IPS-18c (cell line): Measurements from ENCODE around the gene GYPC.

ENCODE experiments used
- H3K4me3 ChIP-seq: 2 replicates; pipeline ENCODE4 v1.7.0; 2013; ENCODE audit warnings: low read depth, mild to moderate bottlenecking, low read length, moderate library complexity; ENCODE audit not compliant: insufficient read depth
- H3K9me3 ChIP-seq: one replicate; pipeline ENCODE4 v1.6.1; 2013; ENCODE audit warnings: mild to moderate bottlenecking, low read length, moderate library complexity; ENCODE audit not compliant: control insufficient read depth, insufficient read depth

Gene GYPC

DNA sequence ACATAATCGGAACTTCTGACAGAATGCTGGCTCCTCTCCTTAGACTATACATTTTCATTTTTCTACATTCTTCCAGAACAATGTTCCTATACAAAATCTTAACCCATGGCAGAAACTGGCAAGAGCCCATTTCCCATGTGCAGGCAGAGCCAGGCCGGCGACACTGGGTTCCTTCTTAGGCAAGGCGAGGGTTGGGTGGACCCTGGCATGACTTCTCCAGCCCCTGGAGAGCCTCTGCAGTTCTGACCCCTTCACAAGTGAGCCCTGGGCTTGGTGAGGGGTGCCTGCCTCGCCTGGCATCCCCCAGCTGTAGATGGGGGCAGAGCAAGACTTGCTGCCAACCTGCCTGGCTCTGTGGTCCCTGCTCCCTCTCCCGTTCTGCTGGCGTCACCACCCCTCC lies 5.0 kb downstream of the GYPC start:
- Histone ChIP-seq H3K9me3 (no peaks in the 10 kb centered on the region), H3K4me3 (no peak overlapping the region)

DNA sequence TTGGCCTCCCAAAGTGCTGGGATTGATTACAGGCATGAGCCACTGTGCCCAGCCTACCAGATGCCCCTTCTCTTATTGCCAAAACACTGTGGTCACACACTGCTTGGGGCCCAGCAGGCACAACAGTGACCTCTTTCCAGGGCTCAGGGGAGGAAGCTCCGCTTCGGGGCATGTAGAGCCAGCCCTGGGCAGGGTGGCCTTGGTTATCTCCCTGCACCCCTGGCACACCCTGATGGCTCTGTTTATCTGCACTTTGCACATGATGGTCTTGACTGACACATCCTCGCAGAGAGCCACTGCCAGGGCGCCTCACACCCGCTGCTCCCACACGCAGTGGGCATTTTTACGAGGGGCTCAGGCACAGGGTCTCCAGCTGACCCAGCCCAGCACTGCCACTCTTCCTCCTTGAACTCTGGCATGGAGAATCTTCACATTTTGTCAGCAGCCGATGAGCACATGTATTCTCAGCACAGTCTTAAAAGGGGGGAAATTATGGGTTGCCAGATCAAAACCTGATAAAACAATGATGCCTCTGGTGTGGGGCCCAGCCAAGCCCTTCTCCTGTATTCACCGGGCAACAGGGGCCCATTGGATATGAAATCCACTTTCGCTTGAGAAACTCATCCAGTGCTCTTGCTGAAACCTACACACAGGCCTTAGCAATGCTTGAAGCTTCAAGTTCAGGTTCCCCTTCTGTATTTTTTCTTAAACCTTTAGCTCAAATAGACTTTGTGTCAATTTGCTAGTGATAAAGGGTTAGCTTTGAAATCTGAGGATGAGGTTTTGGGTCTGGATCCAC lies 5.9 kb downstream of the GYPC start:
- H3K9me3 ChIP-seq, result no peaks in the 10 kb centered on the region
- H3K4me3 ChIP-seq, result no peak overlapping the region

GRCh38 chr2:126662621-126663020 lies 6.7 kb downstream of the GYPC start:
- H3K4me3 ChIP-seq, result no peak overlapping the region

DNA sequence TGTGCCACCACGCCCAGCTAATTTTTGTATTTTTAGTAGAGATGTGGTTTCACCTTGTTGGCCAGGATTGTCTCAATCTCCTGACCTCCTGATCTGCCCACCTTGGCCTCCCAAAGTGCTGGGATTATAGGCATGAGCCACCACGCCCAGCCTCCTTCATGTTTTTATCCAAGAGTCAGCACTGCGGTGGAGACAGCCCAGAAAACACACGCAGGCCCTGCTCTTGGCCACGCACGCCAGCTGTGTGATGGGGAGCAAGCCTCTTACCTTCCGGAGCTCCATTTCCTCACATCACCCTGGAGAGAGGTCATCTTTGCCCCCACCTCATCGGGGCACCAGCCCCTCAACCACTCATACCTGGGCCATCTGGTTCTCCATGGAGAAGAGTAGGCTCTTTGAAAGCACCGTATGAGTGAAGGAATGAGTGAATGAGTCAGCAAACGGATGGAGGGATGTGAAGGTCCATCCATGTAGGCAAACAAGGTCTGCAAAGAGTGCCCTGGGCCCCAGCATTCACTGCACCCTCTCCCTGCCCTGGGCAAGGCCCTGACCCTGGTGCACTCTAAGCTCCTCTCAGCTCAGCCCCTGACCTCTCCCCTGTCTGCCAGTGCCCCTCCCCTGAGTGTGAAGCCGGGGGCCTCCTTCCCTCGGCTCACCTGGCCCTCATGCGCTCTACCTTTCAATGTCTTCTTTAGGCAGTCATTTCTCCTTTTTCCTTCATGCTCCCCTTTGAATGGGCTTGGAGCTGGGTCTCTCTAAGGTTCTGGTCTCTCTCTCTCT lies 7.4 kb downstream of the GYPC start:
- H3K9me3 ChIP-seq, result no peaks in the 10 kb centered on the region
- H3K4me3 ChIP-seq, result no peak overlapping the region

More at GRCh38 chr2:126662621-126663020, 6.7 kb downstream of the GYPC start:
- no peaks in the 10 kb centered on the region for H3K9me3 ChIP-seq

DNA sequence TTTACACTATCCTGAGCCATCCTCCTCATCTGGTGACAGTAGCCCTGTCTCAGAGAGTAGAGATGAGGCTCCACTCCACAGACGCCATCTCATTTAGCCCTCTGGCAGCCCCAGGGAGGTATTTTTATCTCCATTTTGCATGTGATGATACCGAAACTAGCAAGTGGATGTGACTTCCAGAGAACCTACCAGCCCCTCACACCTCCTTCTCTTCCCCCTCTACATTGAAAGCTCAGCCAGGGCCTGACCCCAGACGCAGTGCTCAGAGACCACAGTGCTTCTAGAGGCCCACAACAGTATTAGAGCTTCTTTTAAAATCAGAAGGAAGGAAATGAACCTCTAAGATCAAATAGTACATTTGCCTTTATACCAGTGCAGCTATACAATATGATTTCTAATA lies 8.3 kb downstream of the GYPC start:
- Histone ChIP-seq H3K9me3 (no peaks in the 10 kb centered on the region), H3K4me3 (no peak overlapping the region)

DNA sequence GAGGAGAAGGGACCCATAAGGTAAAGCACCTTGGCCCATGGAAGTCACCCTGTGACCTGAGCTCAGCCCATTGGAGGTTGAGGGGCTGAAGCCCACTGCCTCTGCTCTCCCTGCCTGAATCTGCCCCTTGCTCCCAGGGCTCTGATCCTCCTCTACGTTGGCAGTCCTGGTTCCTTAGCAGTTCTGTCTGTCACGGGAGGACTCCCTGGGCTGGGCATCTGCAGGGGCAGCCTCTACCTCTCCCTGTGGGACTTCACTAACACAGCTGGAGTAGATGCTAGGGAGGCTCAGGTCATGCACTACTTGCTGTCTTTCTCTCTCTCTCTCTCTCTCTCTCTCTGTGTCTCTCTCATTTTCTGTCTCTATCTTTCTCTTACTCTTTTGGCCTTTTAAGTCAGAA lies 8.7 kb downstream of the GYPC start:
- H3K9me3 ChIP-seq, result no peaks in the 10 kb centered on the region
- H3K4me3 ChIP-seq, result no peak overlapping the region

GRCh38 chr2:126665483-126665882 lies 9.5 kb downstream of the GYPC start:
- H3K9me3 ChIP-seq, result no peaks in the 10 kb centered on the region
- H3K4me3 ChIP-seq, result no peak overlapping the region

DNA sequence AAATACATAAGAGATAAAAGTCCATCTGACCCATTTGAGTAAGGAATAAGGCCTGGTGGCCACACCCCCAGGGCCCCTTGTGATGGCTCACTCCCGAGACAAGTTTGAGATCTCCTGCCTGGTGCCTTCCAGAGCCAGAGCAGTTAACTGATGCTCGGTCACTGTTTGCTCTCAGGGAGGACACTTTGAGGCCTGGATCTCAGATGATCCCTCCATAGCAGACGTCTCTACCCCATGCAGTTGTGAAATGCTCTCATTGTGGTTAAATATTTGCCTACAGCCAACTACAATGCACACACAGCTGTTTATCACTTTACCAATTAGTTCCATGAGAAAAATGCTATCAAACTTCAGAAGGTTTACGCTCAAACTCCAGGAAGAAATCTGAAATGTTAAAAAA lies 12.3 kb downstream of the GYPC start:
- Histone ChIP-seq H3K9me3 (no peaks in the 10 kb centered on the region), H3K4me3 (no peak overlapping the region)

DNA sequence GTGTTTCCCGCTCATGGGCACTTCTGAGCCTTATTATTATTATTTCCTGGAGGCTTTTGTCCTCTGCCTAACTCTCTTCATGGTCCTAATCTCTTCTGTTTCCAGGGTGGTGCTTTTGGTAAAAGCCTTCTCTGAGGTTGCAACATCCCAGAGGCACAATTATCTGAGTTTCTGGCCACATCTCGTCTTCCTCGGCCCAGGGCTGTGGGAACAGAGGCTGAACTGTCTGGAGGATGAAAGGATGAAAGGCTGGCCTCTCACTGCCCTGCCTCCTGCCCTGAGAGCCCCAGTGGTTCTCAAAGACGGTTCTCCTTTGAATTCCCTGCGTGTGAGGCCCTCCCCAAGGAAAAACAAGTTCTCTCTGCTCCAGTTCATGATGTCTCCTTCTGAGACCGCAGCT lies 13.8 kb downstream of the GYPC start:
- H3K9me3 ChIP-seq, result peaks cover 1% of the 10 kb centered on the region
- no peak overlapping the region for H3K4me3 ChIP-seq

DNA sequence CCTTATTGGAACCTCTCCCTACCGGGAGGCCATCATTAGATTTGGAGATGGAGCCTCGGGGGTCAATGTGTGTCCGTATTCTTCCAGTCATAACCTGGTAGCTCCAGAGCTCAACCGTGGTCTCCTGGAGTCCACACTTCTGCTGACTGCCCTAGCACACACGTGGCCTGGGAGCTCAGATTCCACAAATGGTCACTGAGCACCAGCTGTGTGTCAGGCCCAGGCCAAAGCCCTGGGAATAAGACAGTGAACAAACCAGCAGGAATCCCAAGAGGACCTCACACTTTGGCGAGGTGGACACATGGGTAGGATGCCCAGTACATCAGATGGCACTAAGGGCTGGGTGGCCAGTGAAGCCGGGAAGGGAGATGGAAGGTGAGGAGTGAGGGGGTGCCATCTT lies 15.5 kb downstream of the GYPC start:
- H3K9me3 ChIP-seq, result peaks cover 7% of the 10 kb centered on the region
- no peak overlapping the region for H3K4me3 ChIP-seq

GRCh38 chr2:126672980-126673605 lies 17.1 kb downstream of the GYPC start:
- Histone ChIP-seq H3K4me3 (no peak overlapping the region), H3K9me3 (peaks cover 7% of the 10 kb centered on the region)

GRCh38 chr2:126674075-126674744 lies 18.3 kb downstream of the GYPC start:
- Histone ChIP-seq H3K4me3 (no peak overlapping the region), H3K9me3 (peaks cover 9% of the 10 kb centered on the region)

GRCh38 chr2:126675637-126676036 lies 19.7 kb downstream of the GYPC start:
- peaks cover 9% of the 10 kb centered on the region for H3K9me3 ChIP-seq
- no peak overlapping the region for H3K4me3 ChIP-seq

GRCh38 chr2:126676221-126677175 lies 20.5 kb downstream of the GYPC start:
- Histone ChIP-seq H3K9me3 (peaks cover 9% of the 10 kb centered on the region), H3K4me3 (no peak overlapping the region)

GRCh38 chr2:126677176-126677538 lies 21.2 kb downstream of the GYPC start:
- Histone ChIP-seq H3K9me3 (peaks cover 9% of the 10 kb centered on the region), H3K4me3 (no peak overlapping the region)

- Histone ChIP-seq H3K9me3 (peaks cover 9% of the 10 kb centered on the region), H3K4me3 (no peak overlapping the region)
Observed at GRCh38 chr2:126678269-126679065, 22.5 kb downstream of the GYPC start.
